ENCODE data around the gene BICD1. TPM values are rescaled to one million over a fixed set of nuclear protein-coding genes. Genes with fewer than 3 reads are reported as not detected.

Gene BICD1
- total and polyA plus RNA-seq, 2 of the 13 experiments (the other 11 are each of a cell fraction or from before 2014, with no cell fraction given): 4.5 to 5.2 TPM

GRCh38 chr12:32115404-32116104 is 8.9 kb downstream of the BICD1 start:
- 90% methylated on average over 6 of the region's 6 CpGs for WGBS (ENCODE audit: low lambda C conversion rate)
- CTCF ChIA-PET (ENCODE audit: low intra/inter-chr PET ratio, low total read pairs): no interaction called here
- ATAC-seq (no peak), DNase-seq (ENCODE audit: low spot score) (no peak), FAIRE-seq (no peak)
- no TSS peak for BruUV-seq (replicated peaks)
- Histone ChIP-seq H3K27me3 (ENCODE audit: control insufficient read depth in 1 of 2, insufficient read depth in 2 of 2, low read length in 2 of 2) (no peaks in the 10 kb centered on the region), H3K79me2 (ENCODE audit: insufficient read depth, low read length) (no peaks in the 10 kb centered on the region), H3K9me3 (ENCODE audit: low read length) (no peaks in the 10 kb centered on the region), H3K4me3 (replicated peaks in 1 of 3; ENCODE audit: insufficient read depth in 1 of 3, low read depth in 2 of 3, low read length in 3 of 3) (no peak overlapping the region), H3K36me3 (replicated peaks in 1 of 2; ENCODE audit: control insufficient read depth in 1 of 2, insufficient read depth in 2 of 2, low read length in 2 of 2) (no peaks in the 10 kb centered on the region), H3K4me1 (ENCODE audit: insufficient read depth, low read length) (no peaks in the 10 kb centered on the region), H3K27ac (ENCODE audit: extremely low read length, insufficient read depth, low read length) (no peak overlapping the region), H4K20me1 (ENCODE audit: insufficient read depth, low read length) (no peaks in the 10 kb centered on the region), H3K4me2 (ENCODE audit: low read depth, low read length) (no peak overlapping the region), H2AFZ (ENCODE audit: low read length) (no peak overlapping the region), H3K9ac (ENCODE audit: insufficient read depth, low read depth, low read length) (no peak overlapping the region)
- POLR2A ChIA-PET: interaction anchor here (0.5 kb wide), 1 partner anchor 18 kb away, joined by 3 read pairs; no protein-coding TSS in a partner anchor
- intact Hi-C loops (cut with micrococcal nuclease; ENCODE audit: unreplicated experiment) (no loop called here), in situ Hi-C loops (cut with HindIII; ENCODE audit: extremely low pct_ligation_motif_present, low pct_unique_long_range_greater_than_20kb) (no loop called here)
- no peak for TF ChIP-seq ERF (CRISPR knock-in tag; IDR thresholded peaks at IDR 0.05)
- TF ChIP-seq ZXDC (CRISPR knock-in tag; IDR thresholded peaks at IDR 0.05): no peak
- no peak for TF ChIP-seq TAF15 (IDR thresholded peaks at IDR 0.05; ENCODE audit: low read depth, low read length, poor library complexity, severe bottlenecking)
- TF ChIP-seq ZBTB38 (CRISPR knock-in tag; IDR thresholded peaks at IDR 0.05): no peak
- TF ChIP-seq ZNF367 (CRISPR knock-in tag; IDR thresholded peaks at IDR 0.05; ENCODE audit: borderline replicate concordance): no peak
- TF ChIP-seq, protein P1, sequence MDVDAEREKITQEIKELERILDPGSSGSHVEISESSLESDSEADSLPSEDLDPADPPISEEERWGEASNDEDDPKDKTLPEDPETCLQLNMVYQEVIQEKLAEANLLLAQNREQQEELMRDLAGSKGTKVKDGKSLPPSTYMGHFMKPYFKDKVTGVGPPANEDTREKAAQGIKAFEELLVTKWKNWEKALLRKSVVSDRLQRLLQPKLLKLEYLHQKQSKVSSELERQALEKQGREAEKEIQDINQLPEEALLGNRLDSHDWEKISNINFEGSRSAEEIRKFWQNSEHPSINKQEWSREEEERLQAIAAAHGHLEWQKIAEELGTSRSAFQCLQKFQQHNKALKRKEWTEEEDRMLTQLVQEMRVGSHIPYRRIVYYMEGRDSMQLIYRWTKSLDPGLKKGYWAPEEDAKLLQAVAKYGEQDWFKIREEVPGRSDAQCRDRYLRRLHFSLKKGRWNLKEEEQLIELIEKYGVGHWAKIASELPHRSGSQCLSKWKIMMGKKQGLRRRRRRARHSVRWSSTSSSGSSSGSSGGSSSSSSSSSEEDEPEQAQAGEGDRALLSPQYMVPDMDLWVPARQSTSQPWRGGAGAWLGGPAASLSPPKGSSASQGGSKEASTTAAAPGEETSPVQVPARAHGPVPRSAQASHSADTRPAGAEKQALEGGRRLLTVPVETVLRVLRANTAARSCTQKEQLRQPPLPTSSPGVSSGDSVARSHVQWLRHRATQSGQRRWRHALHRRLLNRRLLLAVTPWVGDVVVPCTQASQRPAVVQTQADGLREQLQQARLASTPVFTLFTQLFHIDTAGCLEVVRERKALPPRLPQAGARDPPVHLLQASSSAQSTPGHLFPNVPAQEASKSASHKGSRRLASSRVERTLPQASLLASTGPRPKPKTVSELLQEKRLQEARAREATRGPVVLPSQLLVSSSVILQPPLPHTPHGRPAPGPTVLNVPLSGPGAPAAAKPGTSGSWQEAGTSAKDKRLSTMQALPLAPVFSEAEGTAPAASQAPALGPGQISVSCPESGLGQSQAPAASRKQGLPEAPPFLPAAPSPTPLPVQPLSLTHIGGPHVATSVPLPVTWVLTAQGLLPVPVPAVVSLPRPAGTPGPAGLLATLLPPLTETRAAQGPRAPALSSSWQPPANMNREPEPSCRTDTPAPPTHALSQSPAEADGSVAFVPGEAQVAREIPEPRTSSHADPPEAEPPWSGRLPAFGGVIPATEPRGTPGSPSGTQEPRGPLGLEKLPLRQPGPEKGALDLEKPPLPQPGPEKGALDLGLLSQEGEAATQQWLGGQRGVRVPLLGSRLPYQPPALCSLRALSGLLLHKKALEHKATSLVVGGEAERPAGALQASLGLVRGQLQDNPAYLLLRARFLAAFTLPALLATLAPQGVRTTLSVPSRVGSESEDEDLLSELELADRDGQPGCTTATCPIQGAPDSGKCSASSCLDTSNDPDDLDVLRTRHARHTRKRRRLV (CRISPR knock-in tag; IDR thresholded peaks at IDR 0.05): no peak
- TF ChIP-seq, protein P2, sequence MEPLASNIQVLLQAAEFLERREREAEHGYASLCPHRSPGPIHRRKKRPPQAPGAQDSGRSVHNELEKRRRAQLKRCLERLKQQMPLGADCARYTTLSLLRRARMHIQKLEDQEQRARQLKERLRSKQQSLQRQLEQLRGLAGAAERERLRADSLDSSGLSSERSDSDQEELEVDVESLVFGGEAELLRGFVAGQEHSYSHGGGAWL (CRISPR knock-in tag; IDR thresholded peaks at IDR 0.05): no peak
- TF ChIP-seq FOXP1 (IDR thresholded peaks at IDR 0.05): no peak
- no peak for TF ChIP-seq FOXP1 (CRISPR knock-in tag; IDR thresholded peaks at IDR 0.05)
- no peak for TF ChIP-seq ZSCAN5A (CRISPR knock-in tag; IDR thresholded peaks at IDR 0.05; ENCODE audit: borderline replicate concordance)
- TF ChIP-seq CSRNP1 (CRISPR knock-in tag; IDR thresholded peaks at IDR 0.05): no peak

Data from HepG2 (cell line).